IPS-18a (cell line): Measurements from ENCODE around the gene L1TD1.

ENCODE experiments used
- H3K27ac ChIP-seq: one replicate; pipeline ENCODE4 v1.5.1; 2013; ENCODE audit warnings: low read length
- H3K27me3 ChIP-seq: one replicate; pipeline ENCODE4 v1.6.1; 2013; ENCODE audit warnings: mild to moderate bottlenecking, low read length; ENCODE audit not compliant: control insufficient read depth, insufficient read depth
- H3K36me3 ChIP-seq: one replicate; pipeline ENCODE4 v1.6.1; 2013; ENCODE audit warnings: low read depth, low read length; ENCODE audit not compliant: control insufficient read depth
- H3K4me1 ChIP-seq: one replicate; pipeline ENCODE4 v1.6.1; 2013; ENCODE audit warnings: low read depth, low read length; ENCODE audit not compliant: control insufficient read depth
- H3K4me3 ChIP-seq: one replicate; pipeline ENCODE4 v1.5.1; 2013; ENCODE audit warnings: low read length
- H3K9ac ChIP-seq: one replicate; pipeline ENCODE4 v1.6.1; 2013; ENCODE audit warnings: mild to moderate bottlenecking, low read length, moderate library complexity
- H3K9me3 ChIP-seq: one replicate; pipeline ENCODE4 v1.6.1; 2013; ENCODE audit warnings: low read depth, low read length; ENCODE audit not compliant: control insufficient read depth

Gene L1TD1

DNA sequence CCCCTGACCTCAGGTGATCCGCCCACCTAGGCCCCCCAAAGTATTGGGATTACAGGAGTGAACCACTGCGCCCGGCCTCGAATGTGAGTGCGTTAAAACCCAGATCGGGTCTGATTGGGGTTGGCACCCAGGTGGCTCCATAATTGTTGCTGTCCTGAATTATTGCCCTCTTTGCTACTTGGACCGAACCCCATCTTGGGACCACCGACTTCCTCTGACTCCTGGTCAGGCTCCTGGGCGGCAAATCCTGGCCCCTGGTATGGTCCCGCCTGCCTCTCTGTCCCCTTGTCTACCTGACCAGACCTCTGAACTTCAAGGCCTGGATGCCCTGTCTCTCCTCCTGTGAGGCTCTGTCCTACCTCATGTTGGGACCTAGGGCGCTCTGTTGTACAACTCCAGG, 32.8 kb downstream of the L1TD1 start:
- Histone ChIP-seq H3K27ac (no peak overlapping the region), H3K4me1 (peaks cover 6% of the 10 kb centered on the region), H3K9me3 (no peaks in the 10 kb centered on the region), H3K4me3 (no peak overlapping the region), H3K27me3 (no peaks in the 10 kb centered on the region), H3K9ac (no peak overlapping the region), H3K36me3 (peaks cover 32% of the 10 kb centered on the region)

DNA sequence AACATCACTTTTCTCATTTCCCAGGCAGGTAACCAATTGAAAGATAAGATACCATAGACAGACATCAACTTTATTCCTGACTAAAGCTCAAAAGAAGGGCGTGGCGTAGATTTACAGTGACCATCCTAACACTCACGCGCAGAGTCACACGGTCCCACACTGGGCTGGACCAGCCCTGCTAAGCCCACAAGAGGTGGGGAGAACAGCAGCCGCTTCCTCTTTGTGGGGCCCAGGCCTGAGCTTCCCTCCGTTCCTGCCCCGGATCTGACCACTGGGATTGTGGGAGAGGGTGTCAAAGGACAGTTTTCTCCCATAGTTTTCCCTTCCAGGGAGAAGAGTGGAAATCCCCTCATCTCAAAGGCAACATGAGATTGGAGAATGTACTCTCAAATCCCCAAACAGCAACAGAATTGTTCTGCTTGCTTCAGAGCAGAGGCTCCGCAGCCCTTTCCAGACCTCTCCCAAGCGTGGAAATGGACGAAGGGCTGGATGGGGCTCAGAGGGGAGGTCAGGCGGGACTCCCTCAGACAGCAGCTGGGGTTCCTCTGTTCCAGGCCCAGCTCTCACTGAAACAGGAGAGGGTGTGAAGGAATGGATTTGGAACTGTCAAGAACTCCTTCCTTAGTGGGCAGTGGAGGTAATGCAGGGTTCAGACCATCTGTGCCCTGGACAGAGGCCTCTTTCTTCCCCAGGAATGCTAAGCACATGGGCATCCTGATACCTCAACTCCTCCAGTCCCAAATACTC, 33.7 kb downstream of the L1TD1 start:
- Histone ChIP-seq H3K36me3 (peaks cover 32% of the 10 kb centered on the region), H3K27me3 (no peaks in the 10 kb centered on the region), H3K9me3 (no peaks in the 10 kb centered on the region), H3K27ac (no peak overlapping the region), H3K4me3 (no peak overlapping the region), H3K4me1 (peaks cover 6% of the 10 kb centered on the region), H3K9ac (no peak overlapping the region)

DNA sequence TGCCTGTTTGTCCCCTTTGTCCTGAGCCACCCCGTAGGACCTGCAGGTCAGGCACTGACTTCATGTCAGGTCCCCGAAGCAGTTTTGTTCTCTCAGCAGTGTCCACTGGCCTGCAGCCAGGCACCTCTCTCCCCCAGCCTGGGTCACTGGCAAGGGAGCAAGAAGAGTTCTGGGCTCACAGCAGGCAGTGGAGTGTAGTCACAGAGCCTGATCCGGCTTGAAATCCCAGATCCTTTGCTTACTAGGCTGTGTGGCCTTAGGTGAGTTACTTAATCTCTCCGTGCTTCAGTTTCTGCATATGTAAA, 34.2 kb downstream of the L1TD1 start:
- Histone ChIP-seq H3K27me3 (no peaks in the 10 kb centered on the region), H3K4me1 (peaks cover 6% of the 10 kb centered on the region), H3K9me3 (no peaks in the 10 kb centered on the region), H3K9ac (no peak overlapping the region), H3K27ac (no peak overlapping the region), H3K36me3 (peaks cover 31% of the 10 kb centered on the region), H3K4me3 (no peak overlapping the region)

DNA sequence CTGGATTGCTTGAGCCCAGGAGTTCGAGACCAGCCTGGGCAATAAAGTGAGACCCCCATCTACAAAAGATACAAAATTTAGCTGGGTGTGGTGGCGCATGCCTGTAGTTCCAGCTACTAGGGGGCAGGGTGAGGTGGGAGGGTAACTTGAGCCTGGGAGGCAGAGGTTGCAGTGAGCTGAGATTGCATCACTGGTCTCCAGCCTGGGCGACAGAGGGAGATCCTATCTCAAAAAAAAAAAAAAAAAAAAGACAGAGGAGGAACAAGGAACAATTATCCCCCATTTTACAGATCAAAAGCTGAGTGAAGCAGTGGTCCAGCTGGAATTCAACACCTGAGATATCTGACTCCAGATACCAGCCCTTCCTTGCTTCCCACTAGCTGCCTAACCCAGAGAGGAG, 34.8 kb downstream of the L1TD1 start:
- no peaks in the 10 kb centered on the region for H3K9me3 ChIP-seq
- peaks cover 27% of the 10 kb centered on the region for H3K36me3 ChIP-seq
- no peak overlapping the region for H3K4me3 ChIP-seq
- no peak overlapping the region for H3K27ac ChIP-seq
- peaks cover 10% of the 10 kb centered on the region for H3K4me1 ChIP-seq
- no peak overlapping the region for H3K9ac ChIP-seq
- no peaks in the 10 kb centered on the region for H3K27me3 ChIP-seq

DNA sequence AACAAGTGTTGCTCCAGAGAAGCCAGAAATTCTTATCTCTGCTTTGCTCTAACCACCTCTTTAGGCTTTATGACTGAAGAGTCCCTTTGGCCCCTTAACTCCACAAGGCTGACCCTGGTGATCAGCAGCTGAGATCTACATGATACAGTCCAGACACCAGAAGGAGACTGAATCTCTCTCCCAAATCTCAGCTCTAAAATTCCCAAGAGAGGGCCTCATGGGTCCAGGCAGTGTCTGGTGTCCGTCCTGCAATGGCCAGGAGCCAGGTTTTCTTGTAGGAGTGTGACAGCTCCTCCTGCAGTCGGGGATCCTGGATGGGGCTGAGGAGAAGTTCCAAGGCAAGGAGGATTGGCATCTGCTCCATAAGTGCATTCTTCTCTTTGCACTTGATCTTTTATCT, 35.3 kb downstream of the L1TD1 start:
- H3K27me3 ChIP-seq: no peaks in the 10 kb centered on the region
- H3K4me3 ChIP-seq: no peak overlapping the region
- no peaks in the 10 kb centered on the region for H3K9me3 ChIP-seq
- H3K4me1 ChIP-seq: peaks cover 13% of the 10 kb centered on the region
- no peak overlapping the region for H3K9ac ChIP-seq
- H3K36me3 ChIP-seq: peaks cover 27% of the 10 kb centered on the region
- no peak overlapping the region for H3K27ac ChIP-seq

DNA sequence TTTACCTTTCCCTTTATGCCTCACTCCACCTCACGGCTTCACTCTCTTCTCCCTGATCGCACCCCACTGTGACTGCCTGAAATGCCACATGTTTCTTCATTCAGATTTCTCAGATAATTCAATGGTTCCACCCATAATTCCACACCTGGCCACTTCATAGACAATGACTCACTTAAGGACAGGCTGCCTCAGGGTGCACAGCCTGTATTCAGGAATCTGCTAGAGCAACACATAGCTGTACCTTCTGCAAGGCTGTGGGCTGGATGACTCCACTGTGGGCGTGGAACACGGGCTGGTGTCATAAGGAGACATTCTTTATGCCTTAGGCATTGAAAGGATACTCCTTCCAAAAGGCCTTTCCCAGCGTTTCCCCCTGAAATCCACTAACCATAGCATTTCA, 36.1 kb downstream of the L1TD1 start:
- Histone ChIP-seq H3K4me3 (no peak overlapping the region), H3K9ac (no peak overlapping the region), H3K4me1 (peaks cover 13% of the 10 kb centered on the region), H3K27me3 (no peaks in the 10 kb centered on the region), H3K9me3 (no peaks in the 10 kb centered on the region), H3K36me3 (peaks cover 27% of the 10 kb centered on the region), H3K27ac (no peak overlapping the region)

DNA sequence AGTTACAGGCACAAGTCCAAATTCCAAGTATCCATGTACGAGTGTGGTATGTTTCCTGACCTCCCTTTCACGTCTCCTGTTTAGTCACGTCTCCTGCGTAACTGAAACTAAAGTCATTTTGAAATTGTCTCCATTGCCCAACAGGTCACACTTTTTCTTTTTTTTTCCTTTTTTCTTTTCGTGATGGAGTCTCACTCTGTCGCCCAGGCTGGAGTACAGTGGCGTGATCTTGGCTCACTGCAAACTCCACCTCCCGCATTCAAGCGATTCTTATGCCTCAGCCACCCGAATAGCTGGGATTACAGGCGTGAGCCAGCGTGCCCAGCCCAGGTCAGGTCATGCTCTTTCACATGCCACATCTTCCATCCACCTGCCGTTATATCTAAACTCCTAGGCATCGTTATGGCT, 38.2 kb downstream of the L1TD1 start:
- Histone ChIP-seq H3K4me1 (peaks cover 26% of the 10 kb centered on the region), H3K27ac (no peak overlapping the region), H3K9ac (no peak overlapping the region), H3K36me3 (peaks cover 11% of the 10 kb centered on the region), H3K4me3 (no peak overlapping the region), H3K9me3 (no peaks in the 10 kb centered on the region), H3K27me3 (no peaks in the 10 kb centered on the region)

DNA sequence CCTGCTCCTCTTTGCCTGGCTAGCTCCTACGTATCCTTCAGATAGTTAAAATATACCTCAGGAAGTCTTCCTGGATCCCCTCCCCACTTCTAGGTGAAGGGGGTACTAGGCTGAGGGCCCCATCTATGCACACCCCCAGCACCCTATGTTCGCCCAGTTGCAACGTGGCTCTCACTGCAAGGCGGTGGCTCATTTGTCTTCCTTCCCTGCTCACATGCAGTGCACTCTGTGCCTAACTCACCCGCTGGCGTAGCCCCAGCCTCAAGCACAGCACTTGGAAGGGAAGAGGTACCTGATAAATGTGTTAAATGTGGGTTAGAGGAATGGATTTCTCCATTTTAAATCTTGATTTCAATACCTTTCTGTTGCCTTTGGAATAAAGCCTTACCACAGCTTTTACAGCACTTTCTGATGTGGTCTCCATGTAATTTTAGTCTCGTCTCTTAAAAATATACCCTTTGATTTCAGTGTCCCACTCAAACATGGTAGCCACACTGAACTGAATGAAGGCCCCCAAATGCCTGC, 39.3 kb downstream of the L1TD1 start:
- H3K9me3 ChIP-seq: no peaks in the 10 kb centered on the region
- peaks cover 27% of the 10 kb centered on the region for H3K4me1 ChIP-seq
- no peak overlapping the region for H3K4me3 ChIP-seq
- no peak overlapping the region for H3K27ac ChIP-seq
- H3K27me3 ChIP-seq: no peaks in the 10 kb centered on the region
- H3K36me3 ChIP-seq: peaks cover 9% of the 10 kb centered on the region
- H3K9ac ChIP-seq: no peak overlapping the region

DNA sequence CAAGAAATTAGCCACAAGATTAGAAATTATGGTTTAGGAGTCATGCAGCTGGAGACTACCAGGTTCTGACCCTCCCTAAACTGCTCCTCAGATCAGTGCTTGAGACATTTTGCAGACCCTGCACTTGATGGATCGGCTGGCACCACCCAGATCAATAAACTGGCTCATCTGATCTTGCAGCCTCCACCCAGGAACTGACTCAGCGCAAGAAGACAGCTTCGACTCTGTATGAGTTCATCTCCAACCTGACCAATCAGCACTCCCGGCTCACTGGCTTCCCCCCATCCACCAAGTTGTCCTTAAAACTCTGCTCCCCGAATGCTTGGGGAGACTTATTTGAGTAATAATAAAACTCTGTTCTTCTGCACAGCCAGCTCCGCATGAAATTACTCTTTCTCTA, 40.0 kb downstream of the L1TD1 start:
- Histone ChIP-seq H3K4me3 (no peak overlapping the region), H3K9ac (no peak overlapping the region), H3K27me3 (no peaks in the 10 kb centered on the region), H3K27ac (no peak overlapping the region), H3K9me3 (no peaks in the 10 kb centered on the region), H3K36me3 (peaks cover 9% of the 10 kb centered on the region), H3K4me1 (peaks cover 24% of the 10 kb centered on the region)

DNA sequence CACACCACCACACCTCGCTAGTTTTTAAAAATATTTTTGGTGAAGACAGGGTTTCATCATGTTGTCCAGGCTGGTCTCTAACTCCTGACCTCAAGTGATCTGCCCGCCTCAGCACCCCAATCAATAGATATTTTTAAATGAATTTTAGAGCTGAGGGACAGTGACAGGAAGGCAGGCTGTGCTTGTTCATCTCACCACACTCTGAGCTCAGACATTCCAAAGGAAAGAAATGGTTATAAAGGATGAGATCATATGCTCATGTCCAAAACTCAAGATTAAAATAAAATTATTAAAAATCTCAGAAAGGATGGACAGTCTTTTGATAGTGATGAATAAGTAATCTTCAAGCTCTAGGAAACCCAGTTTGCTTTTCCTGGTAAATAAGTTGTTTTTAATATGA, 40.9 kb downstream of the L1TD1 start:
- Histone ChIP-seq H3K4me1 (peaks cover 21% of the 10 kb centered on the region), H3K9me3 (no peaks in the 10 kb centered on the region), H3K36me3 (peaks cover 5% of the 10 kb centered on the region), H3K27ac (no peak overlapping the region), H3K4me3 (no peak overlapping the region), H3K27me3 (no peaks in the 10 kb centered on the region), H3K9ac (no peak overlapping the region)

DNA sequence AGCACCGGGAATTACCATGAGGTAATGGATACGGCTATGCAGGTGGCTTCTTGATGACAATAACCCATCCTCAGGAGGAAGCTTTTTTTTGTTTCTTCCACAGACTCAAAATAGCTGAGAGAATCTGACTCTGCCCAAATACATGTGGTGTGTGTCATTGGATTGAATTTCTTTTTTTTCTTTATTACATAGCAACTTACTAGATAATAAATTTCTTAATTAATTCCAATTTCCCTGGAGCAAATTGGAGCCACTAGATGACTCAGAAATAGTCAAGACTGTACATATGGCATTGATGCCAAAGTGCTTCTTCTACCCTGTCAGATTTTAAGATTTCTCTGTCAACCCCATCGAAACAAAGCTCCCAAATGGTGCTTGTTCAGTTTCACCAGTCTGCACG, 42.7 kb downstream of the L1TD1 start:
- H3K9me3 ChIP-seq: no peaks in the 10 kb centered on the region
- no peaks in the 10 kb centered on the region for H3K27me3 ChIP-seq
- H3K4me3 ChIP-seq: no peak overlapping the region
- H3K36me3 ChIP-seq: no peaks in the 10 kb centered on the region
- H3K9ac ChIP-seq: no peak overlapping the region
- H3K27ac ChIP-seq: no peak overlapping the region
- peaks cover 21% of the 10 kb centered on the region for H3K4me1 ChIP-seq

DNA sequence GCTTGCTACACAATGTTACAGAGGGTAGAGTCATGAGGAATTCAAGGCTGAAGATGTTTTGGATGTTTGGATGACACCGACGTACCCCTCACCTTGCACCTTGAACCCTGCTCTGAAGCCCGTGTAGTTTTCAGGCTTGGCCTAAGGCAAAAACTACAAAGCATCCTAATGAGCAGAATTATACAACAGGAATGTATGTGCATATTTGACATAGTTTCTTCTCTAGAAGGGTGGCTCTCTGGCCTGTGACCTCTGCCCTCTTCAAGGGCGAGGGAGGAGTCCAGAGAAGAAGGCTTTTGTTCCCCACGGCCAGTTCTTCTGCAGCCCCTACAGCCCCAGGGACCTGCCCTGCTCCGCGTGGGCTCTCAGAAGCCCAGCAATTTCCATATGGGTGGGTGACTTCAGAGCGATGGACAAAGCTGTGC, 43.3 kb downstream of the L1TD1 start:
- no peak overlapping the region for H3K27ac ChIP-seq
- H3K36me3 ChIP-seq: no peaks in the 10 kb centered on the region
- H3K27me3 ChIP-seq: no peaks in the 10 kb centered on the region
- H3K4me3 ChIP-seq: no peak overlapping the region
- no peaks in the 10 kb centered on the region for H3K9me3 ChIP-seq
- no peak overlapping the region for H3K9ac ChIP-seq
- H3K4me1 ChIP-seq: peaks cover 21% of the 10 kb centered on the region
